Esophagus squamous epithelium (tissue), 4 donors: ENCODE results near the gene CSNK2A2.

ENCODE experiments used
- POLR2A ChIP-seq, 4 donors: fragments of 450-650 bp; IDR thresholded peaks; one replicate each; pipeline ENCODE4 v1.6.1; 2017; ENCODE audit warnings: antibody characterized with exemption in 4 of 4, mild to moderate bottlenecking in 4 of 4, moderate library complexity in 3 of 4
- TF ChIP-seq, protein P1 (sequence below), 6 experiments: fragments of 450-650 bp in 4 of 6; fragments of 200-600 bp in 2 of 6; sonication (generic) in 2 of 6; IDR thresholded peaks; one replicate each; pipeline ENCODE4 v1.5.1; 2016 to 2019; ENCODE audit warnings: antibody characterized with exemption in 6 of 6, mild to moderate bottlenecking in 4 of 6, moderate library complexity in 4 of 6

DNA sequence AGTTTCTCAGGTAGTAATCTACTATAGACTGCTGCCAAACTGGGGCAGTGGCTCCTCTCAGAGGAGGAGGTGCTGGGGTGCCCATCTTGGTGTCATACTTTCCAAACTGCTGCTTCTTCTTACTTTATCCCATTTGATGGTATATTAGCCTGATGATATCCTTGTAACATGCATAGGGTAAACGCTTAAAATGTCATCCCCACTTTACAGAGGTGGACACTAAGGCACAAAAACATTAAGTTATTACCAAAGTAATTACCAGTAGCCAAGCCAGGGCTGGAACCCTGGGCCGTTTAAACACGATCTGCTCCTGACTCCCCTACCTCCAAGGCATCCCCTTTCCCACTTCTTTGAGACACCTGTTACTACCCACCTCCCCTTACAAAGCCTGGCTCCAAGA is 37.8 kb upstream of the CSNK2A2 start:
- TF ChIP-seq, protein P1, sequence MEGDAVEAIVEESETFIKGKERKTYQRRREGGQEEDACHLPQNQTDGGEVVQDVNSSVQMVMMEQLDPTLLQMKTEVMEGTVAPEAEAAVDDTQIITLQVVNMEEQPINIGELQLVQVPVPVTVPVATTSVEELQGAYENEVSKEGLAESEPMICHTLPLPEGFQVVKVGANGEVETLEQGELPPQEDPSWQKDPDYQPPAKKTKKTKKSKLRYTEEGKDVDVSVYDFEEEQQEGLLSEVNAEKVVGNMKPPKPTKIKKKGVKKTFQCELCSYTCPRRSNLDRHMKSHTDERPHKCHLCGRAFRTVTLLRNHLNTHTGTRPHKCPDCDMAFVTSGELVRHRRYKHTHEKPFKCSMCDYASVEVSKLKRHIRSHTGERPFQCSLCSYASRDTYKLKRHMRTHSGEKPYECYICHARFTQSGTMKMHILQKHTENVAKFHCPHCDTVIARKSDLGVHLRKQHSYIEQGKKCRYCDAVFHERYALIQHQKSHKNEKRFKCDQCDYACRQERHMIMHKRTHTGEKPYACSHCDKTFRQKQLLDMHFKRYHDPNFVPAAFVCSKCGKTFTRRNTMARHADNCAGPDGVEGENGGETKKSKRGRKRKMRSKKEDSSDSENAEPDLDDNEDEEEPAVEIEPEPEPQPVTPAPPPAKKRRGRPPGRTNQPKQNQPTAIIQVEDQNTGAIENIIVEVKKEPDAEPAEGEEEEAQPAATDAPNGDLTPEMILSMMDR (IDR thresholded peaks at IDR 0.05), result no peak
- TF ChIP-seq POLR2A (IDR thresholded peaks at IDR 0.05), result no peak
